Fibroblast of pulmonary artery (primary cell): Measurements from ENCODE around the gene CAMTA1.

ENCODE experiments used
- DNase-seq: peaks from one replicate; pipeline ENCODE4 v3.0.0-alpha.2; 2010; ENCODE audit warnings: low read depth
- H3K4me3 ChIP-seq: replicated peaks from 2 replicates; pipeline ENCODE4 v1.5.1; 2011; ENCODE audit warnings: low read depth, mild to moderate bottlenecking, control low read depth, low read length, moderate library complexity
- TF ChIP-seq, protein P1 (sequence below): IDR thresholded peaks from 2 replicates; pipeline ENCODE4 v1.5.1; 2011; ENCODE audit warnings: mild to moderate bottlenecking, control low read depth, low read length, inconsistent platforms; ENCODE audit errors: missing control alignments

Gene CAMTA1

DNA sequence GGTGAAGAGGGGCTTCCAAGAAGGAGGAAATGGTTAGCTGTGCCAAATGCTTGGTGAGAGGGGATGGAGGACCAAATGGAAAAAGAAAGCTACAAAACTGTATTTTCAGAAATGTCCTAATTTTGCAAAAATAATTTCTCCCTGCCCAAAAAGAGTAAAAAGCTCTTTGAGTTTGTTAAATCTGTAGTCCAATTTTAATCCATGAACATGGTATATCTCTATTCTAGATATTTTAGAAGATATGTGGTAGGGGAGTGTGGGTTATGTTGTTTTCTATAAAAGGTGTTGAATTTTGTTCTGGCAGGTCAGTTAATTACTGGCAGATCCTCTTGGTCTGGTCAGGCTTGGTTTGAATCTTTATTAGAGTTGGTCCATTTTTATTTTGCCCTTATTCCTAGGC lies 511.7 kb downstream of the CAMTA1 start:
- DNase-seq: no peak
- H3K4me3 ChIP-seq: no peak overlapping the region
- TF ChIP-seq, protein P1, sequence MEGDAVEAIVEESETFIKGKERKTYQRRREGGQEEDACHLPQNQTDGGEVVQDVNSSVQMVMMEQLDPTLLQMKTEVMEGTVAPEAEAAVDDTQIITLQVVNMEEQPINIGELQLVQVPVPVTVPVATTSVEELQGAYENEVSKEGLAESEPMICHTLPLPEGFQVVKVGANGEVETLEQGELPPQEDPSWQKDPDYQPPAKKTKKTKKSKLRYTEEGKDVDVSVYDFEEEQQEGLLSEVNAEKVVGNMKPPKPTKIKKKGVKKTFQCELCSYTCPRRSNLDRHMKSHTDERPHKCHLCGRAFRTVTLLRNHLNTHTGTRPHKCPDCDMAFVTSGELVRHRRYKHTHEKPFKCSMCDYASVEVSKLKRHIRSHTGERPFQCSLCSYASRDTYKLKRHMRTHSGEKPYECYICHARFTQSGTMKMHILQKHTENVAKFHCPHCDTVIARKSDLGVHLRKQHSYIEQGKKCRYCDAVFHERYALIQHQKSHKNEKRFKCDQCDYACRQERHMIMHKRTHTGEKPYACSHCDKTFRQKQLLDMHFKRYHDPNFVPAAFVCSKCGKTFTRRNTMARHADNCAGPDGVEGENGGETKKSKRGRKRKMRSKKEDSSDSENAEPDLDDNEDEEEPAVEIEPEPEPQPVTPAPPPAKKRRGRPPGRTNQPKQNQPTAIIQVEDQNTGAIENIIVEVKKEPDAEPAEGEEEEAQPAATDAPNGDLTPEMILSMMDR: no peak

DNA sequence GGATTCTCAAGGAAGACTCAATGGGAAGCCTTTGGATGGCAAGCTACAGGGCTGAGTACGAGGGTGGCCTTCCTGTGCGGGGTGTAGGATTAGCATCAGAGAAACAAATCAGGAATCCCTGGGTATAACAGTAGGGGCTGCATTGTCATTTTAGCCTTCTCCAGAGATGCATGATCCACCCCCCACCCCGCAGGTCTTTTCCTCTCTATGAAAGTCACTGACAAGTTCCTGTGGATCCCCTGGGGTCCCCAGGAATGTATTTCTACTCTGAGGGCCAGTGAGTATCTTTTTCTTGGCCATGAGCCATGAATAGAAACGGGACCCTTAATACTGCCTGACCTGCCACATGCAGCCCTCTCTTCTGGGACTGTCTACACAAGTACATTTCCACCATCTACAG lies 512.9 kb downstream of the CAMTA1 start:
- DNase-seq: no peak
- no peak overlapping the region for H3K4me3 ChIP-seq
- TF ChIP-seq, protein P1: no peak

GRCh38 chr1:7298749-7299151 lies 513.5 kb downstream of the CAMTA1 start:
- H3K4me3 ChIP-seq: no peak overlapping the region
- TF ChIP-seq, protein P1: no peak
- DNase-seq: peak; percentile 62

- DNase-seq: peak; percentile 93
- TF ChIP-seq, protein P1: no peak
- no peak overlapping the region for H3K4me3 ChIP-seq
Observed at GRCh38 chr1:7299329-7299799, 514.1 kb downstream of the CAMTA1 start.

GRCh38 chr1:7299994-7300393 lies 514.7 kb downstream of the CAMTA1 start:
- peak; percentile 57 for DNase-seq
- H3K4me3 ChIP-seq: no peak overlapping the region
- TF ChIP-seq, protein P1: no peak

DNA sequence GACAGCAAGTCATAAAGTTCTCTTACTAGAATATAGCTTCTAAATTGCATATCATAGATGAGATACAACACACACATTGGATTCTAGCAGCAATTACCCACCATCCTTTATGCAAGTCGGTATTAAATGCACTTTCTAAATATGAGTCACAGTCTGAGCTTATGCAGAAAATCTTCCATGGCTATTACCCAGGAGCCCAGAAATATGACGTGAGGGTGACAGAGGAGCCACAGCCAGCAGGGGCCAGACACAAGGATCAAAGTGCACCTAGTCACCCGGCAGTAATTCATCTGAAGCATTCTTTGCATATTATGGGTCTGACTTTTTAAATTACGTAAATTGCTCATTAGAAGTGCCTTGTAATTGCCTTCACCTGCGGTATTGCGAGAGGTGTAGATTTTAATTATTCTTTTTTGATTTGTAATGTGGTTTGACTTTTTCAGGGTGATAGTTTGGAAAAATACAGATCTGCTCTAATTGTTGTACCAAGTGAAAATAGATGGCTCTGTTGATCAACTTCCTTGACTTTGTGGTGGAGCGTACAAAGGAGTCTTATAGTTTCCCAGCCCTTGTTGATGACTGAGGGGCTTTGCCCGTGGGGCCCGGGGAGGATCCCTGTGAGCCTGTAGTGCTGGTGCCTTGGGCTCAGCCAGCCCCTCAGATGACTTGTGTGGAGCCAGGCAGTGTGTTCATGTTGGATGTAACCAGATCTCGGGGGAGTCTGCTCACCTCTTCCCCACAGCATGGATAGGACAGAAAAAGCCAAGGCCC lies 515.8 kb downstream of the CAMTA1 start:
- DNase-seq: peak; percentile 57
- H3K4me3 ChIP-seq: no peak overlapping the region
- TF ChIP-seq, protein P1: no peak

- TF ChIP-seq, protein P1: no peak
- no peak for DNase-seq
- no peak overlapping the region for H3K4me3 ChIP-seq
Observed at GRCh38 chr1:7301664-7301981, 516.4 kb downstream of the CAMTA1 start.
